Lung (tissue), 12 donors: ENCODE results near the gene GINS1. TPM values are rescaled to one million over a fixed set of nuclear protein-coding genes. Genes with fewer than 3 reads are reported as not detected.

Experiments
- ATAC-seq: fragments of 200-7000 bp; cut with Tn5 transposase; one replicate; pipeline ENCODE4 v1.9.1; 2020; ENCODE audit warnings: moderate number of reproducible peaks; ENCODE audit not compliant: insufficient read depth, low FRiP score
- DNase-seq, 3 donors: peaks; one replicate each; pipeline ENCODE4 v3.0.0-alpha.2; 2013 to 2017
- H3K27ac ChIP-seq, 2 donors: one replicate each; pipeline ENCODE4 v1.5.1; 2013; ENCODE audit warnings: mild to moderate bottlenecking in 2 of 2, moderate library complexity in 2 of 2, control low read depth in 1 of 2, inconsistent platforms in 1 of 2, low read depth in 1 of 2, low read length in 1 of 2
- H3K27me3 ChIP-seq, 3 donors: one replicate each; pipeline ENCODE4 v1.5.1; 2013; ENCODE audit warnings: low read length in 2 of 3; ENCODE audit not compliant: control insufficient read depth in 3 of 3, insufficient read depth in 3 of 3
- H3K36me3 ChIP-seq, 4 donors: one replicate each; pipeline ENCODE4 v1.5.1; 2013; ENCODE audit warnings: low read length in 4 of 4, mild to moderate bottlenecking in 1 of 4, moderate library complexity in 1 of 4; ENCODE audit not compliant: control insufficient read depth in 4 of 4, insufficient read depth in 4 of 4
- H3K4me1 ChIP-seq, 5 donors: one replicate each; pipeline ENCODE4 v1.5.1; 2013; ENCODE audit warnings: low read length in 5 of 5, mild to moderate bottlenecking in 2 of 5, moderate library complexity in 1 of 5; ENCODE audit not compliant: control insufficient read depth in 5 of 5, insufficient read depth in 5 of 5
- H3K4me3 ChIP-seq: one replicate; pipeline ENCODE4 v1.5.1; 2013; ENCODE audit warnings: mild to moderate bottlenecking, control low read depth, moderate library complexity
- H3K9ac ChIP-seq, 2 donors: one replicate each; pipeline ENCODE4 v1.5.1; 2013; ENCODE audit warnings: low read length in 2 of 2, control low read depth in 1 of 2; ENCODE audit not compliant: insufficient read depth in 1 of 2
- H3K9me3 ChIP-seq, 4 donors: one replicate each; pipeline ENCODE4 v1.5.1; 2013; ENCODE audit warnings: low read length in 3 of 4, mild to moderate bottlenecking in 1 of 4, moderate library complexity in 1 of 4; ENCODE audit not compliant: control insufficient read depth in 4 of 4, insufficient read depth in 3 of 4
- WGBS, 2 donors: extraction: QIAGEN DNeasy Blood & Tissue Kit; methylation state at CpG; one replicate each; pipeline ENCODE4 v1.1.7; 2013; 5-methylcytosine and 5-hydroxymethylcytosine counted together
- polyA plus RNA-seq, 2 donors: library from polyadenylated mRNA; stranded (reverse); fragments of 200-250 nt; gene quantifications; one replicate each; pipeline ENCODE4 v1.2.1, GENCODE V29; 2013
- total RNA-seq, 2 donors: library from RNA; depleted of rRNA in 1 of 2; stranded (reverse); fragments of >200 nt in 1 of 2; gene quantifications; one replicate each; pipeline ENCODE4 v1.2.1, GENCODE V29; 2014 to 2021
- TF ChIP-seq, protein P1 (sequence below): IDR thresholded peaks from 2 replicates; pipeline ENCODE4 v1.5.1; 2012; ENCODE audit warnings: mild to moderate bottlenecking; ENCODE audit errors: control extremely low read depth, extremely low read depth
- donor health status: control.
- donor health status: control.
- donor health status: Bipolar disorder and iron deficiency.
- donor health status: healthy.
- donor health status: DM: yes; HTN: yes; CAD: no.

Gene GINS1
- total and polyA plus RNA-seq, 4 donors, result 0.87 to 3.3 (median 2.4) TPM

- DNase-seq (no peak), ATAC-seq (no peak)
- TF ChIP-seq, protein P1, sequence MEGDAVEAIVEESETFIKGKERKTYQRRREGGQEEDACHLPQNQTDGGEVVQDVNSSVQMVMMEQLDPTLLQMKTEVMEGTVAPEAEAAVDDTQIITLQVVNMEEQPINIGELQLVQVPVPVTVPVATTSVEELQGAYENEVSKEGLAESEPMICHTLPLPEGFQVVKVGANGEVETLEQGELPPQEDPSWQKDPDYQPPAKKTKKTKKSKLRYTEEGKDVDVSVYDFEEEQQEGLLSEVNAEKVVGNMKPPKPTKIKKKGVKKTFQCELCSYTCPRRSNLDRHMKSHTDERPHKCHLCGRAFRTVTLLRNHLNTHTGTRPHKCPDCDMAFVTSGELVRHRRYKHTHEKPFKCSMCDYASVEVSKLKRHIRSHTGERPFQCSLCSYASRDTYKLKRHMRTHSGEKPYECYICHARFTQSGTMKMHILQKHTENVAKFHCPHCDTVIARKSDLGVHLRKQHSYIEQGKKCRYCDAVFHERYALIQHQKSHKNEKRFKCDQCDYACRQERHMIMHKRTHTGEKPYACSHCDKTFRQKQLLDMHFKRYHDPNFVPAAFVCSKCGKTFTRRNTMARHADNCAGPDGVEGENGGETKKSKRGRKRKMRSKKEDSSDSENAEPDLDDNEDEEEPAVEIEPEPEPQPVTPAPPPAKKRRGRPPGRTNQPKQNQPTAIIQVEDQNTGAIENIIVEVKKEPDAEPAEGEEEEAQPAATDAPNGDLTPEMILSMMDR, result no peak
- no peak overlapping the region for H3K4me3 ChIP-seq
- H3K4me1 ChIP-seq, result no peaks in the 10 kb centered on the region
- no peak overlapping the region for H3K9ac ChIP-seq
- no peaks in the 10 kb centered on the region for H3K27me3 ChIP-seq
- peaks cover 0 to 1% (median 0%) of the 10 kb centered on the region in 4 donors for H3K9me3 ChIP-seq
- peaks cover 0 to 32% (median 17%) of the 10 kb centered on the region in 4 donors for H3K36me3 ChIP-seq
- H3K27ac ChIP-seq, result no peak overlapping the region
- 92 to 98% methylated on average over 7 of the region's 7 CpGs for WGBS, 2 donors
Observed at GRCh38 chr20:25466846-25467245, 59.4 kb downstream of the GINS1 start.

- ATAC-seq, result no peak
- WGBS, 2 donors, result 90 to 91% methylated on average over 8 of the region's 8 CpGs
Observed at GRCh38 chr20:25467441-25467840, 60.0 kb downstream of the GINS1 start.

GRCh38 chr20:25468126-25469075 lies 60.9 kb downstream of the GINS1 start:
- Histone ChIP-seq H3K9ac (no peak overlapping the region), H3K4me3 (no peak overlapping the region), H3K27me3 (no peaks in the 10 kb centered on the region), H3K36me3 (peaks cover 0 to 34% (median 19%) of the 10 kb centered on the region in 4 donors), H3K4me1 (no peaks in the 10 kb centered on the region), H3K9me3 (peaks cover 0 to 1% (median 0%) of the 10 kb centered on the region in 4 donors), H3K27ac (no peak overlapping the region)
- ATAC-seq (no peak), DNase-seq (no peak)
- TF ChIP-seq, protein P1, result no peak
- WGBS, 2 donors, result 97% methylated on average over 16 to 18 of the region's 18 CpGs

More at GRCh38 chr20:25467441-25467840, 60.0 kb downstream of the GINS1 start:
- Histone ChIP-seq H3K36me3 (peaks cover 0 to 31% (median 16%) of the 10 kb centered on the region in 4 donors), H3K9ac (no peak overlapping the region), H3K27ac (no peak overlapping the region), H3K4me3 (no peak overlapping the region), H3K9me3 (peaks cover 0 to 1% (median 0%) of the 10 kb centered on the region in 4 donors), H3K27me3 (no peaks in the 10 kb centered on the region), H3K4me1 (no peaks in the 10 kb centered on the region)
- TF ChIP-seq, protein P1, result no peak
- DNase-seq, result no peak
